Ishikawa (cell line): ENCODE results near the gene ADH1A.

Experiments used
- FOXM1 ChIP-seq: IDR thresholded peaks from 2 replicates; pipeline ENCODE4 v1.6.1; 2012; ENCODE audit warnings: low read depth, borderline replicate concordance
- REST ChIP-seq: IDR thresholded peaks from 2 replicates; pipeline ENCODE4 v1.6.1; 2012; ENCODE audit warnings: low read depth, mild to moderate bottlenecking
- TAF1 ChIP-seq: IDR thresholded peaks from 2 replicates; pipeline ENCODE4 v1.6.1; 2012; ENCODE audit warnings: low read depth, mild to moderate bottlenecking
- YY1 ChIP-seq: IDR thresholded peaks from 2 replicates; pipeline ENCODE4 v1.6.1; 2012; ENCODE audit warnings: low read depth

- no peak for TF ChIP-seq REST
- TF ChIP-seq YY1, result no peak
- TF ChIP-seq FOXM1, result no peak
- TF ChIP-seq TAF1, result no peak
Observed at GRCh38 chr4:99310389-99310788, 19.6 kb upstream of the ADH1A start.
